Activated CD4-positive, alpha-beta T cell treated with anti-CD3 and anti-CD28 coated beads for 36 hours (primary cell): ENCODE results near the gene VCP. TPM values are rescaled to one million over a fixed set of nuclear protein-coding genes. Genes with fewer than 3 reads are reported as not detected.
A peak's percentile ranks its signal among the peaks of the same experiment; 100 is the strongest.

Source experiments
- ATAC-seq: fragments of 200-7000 bp; cut with Tn5 transposase; one replicate; pipeline ENCODE4 v1.10.0; 2021; ENCODE audit warnings: mild to moderate bottlenecking, moderate library complexity
- CTCF ChIA-PET: fragments of 350-600 bp; sonication (Branson Sonifier 250); formaldehyde crosslinking; loops from one replicate; lab custom pipeline; 2021; ENCODE audit warnings: antibody characterized with exemption; lab: Charles Lee
- POLR2A ChIA-PET: fragments of 350-600 bp; sonication (Branson Sonifier 250); formaldehyde crosslinking; loops from one replicate; lab custom pipeline; 2021; ENCODE audit warnings: antibody characterized with exemption, inconsistent platforms; lab: Charles Lee
- DNase-seq: peaks from one replicate; pipeline ENCODE4 v3.0.0-alpha.2; 2020
- H3K27ac Mint-ChIP-seq: one replicate; pipeline ENCODE4 v1.8.0; 2021; ENCODE audit warnings: mixed read lengths
- H3K27me3 Mint-ChIP-seq: one replicate; pipeline ENCODE4 v1.8.0; 2021; ENCODE audit warnings: mixed read lengths
- H3K36me3 Mint-ChIP-seq: one replicate; pipeline ENCODE4 v1.8.0; 2021; ENCODE audit warnings: low read depth, mixed read lengths
- H3K4me1 Mint-ChIP-seq: one replicate; pipeline ENCODE4 v1.8.0; 2021; ENCODE audit warnings: mixed read lengths
- H3K4me3 Mint-ChIP-seq: one replicate; pipeline ENCODE4 v1.8.0; 2021; ENCODE audit warnings: mild to moderate bottlenecking, moderate library complexity, mixed read lengths
- H3K9me3 Mint-ChIP-seq: one replicate; pipeline ENCODE4 v1.8.0; 2021; ENCODE audit warnings: low read depth, mixed read lengths
- intact Hi-C, 2 experiments: fragments of 100-400 bp; cut with DNase I in 1 of 2; cut with micrococcal nuclease in 1 of 2; formaldehyde crosslinking; loops; one replicate each; pipeline versions ENCODE4 v1.14.2 to v1.15.1; 2022 to 2024; cut with DNase I, micrococcal nuclease
- total RNA-seq, 2 experiments: library from RNA; stranded (reverse); gene quantifications; one replicate each; pipeline ENCODE4 v1.2.3, GENCODE V29; 2021

The VCP gene
- total RNA-seq, 2 experiments from 2014 or later, result 261 to 268 TPM

DNA sequence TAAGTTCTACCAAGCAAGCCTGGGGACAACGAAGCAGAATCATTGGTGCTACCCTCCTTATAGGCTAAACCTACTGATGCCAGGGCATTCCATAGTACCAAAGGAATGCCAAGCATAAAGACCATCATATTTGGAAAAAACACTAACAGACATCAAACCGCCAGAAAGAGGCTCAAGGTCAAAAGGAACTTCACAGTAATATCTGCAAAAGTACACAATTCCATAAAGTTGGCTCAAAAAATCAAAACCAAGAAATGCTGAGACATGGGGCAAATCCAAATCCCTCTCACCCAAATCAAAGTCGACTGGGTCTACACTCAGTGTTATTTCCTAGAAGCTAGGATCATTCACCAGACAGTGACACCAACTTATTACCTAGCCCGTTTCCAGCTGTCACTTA lies 3.4 kb downstream of the VCP start:
- POLR2A ChIA-PET, result interaction anchor here (0.6 to 0.7 kb wide), 2 partner anchors 36 to 43 kb away, joined by 4 to 6 read pairs; no protein-coding TSS in a partner anchor
- H3K4me1 Mint-ChIP-seq, result peaks cover 56% of the 10 kb centered on the region
- peak overlapping the region; percentile 42 for H3K27ac Mint-ChIP-seq

DNA sequence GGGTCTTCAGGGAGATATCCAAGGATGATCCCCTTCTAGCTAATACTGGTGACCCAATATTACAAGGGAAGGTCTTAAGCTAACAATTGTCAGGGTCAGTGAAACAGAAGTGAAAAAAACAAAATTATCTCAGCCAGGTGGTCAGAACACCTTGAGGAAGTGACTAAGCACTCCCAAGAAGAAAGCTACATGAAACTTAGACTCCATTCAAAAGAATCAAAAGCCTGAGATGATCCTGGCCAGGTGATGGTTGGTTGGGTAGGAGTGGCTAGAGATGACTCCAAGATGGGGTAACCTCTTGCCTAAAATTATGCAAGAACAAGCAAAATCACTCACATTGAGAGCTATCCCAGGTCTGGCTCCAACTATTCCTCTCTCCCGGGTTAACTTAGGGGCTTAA lies 5.4 kb downstream of the VCP start:
- no peaks in the 10 kb centered on the region for H3K27me3 Mint-ChIP-seq
- no peak overlapping the region for H3K4me3 Mint-ChIP-seq
- ChIA-PET POLR2A (interaction anchor here (0.6 kb wide), 1 partner anchor 17 kb away, joined by 6 read pairs; no protein-coding TSS in a partner anchor), CTCF (interaction anchor here (1.1 to 1.6 kb wide), 4 partner anchors 12 to 167 kb away, joined by 3 to 7 read pairs (median 4); partner anchors contain the start of gene FANCG)
- intact Hi-C loops, result no loop called here
- H3K27ac Mint-ChIP-seq, result peak overlapping the region; percentile 66
- peaks cover 41% of the 10 kb centered on the region for H3K4me1 Mint-ChIP-seq
- DNase-seq (no peak), ATAC-seq (no peak)
- no peaks in the 10 kb centered on the region for H3K9me3 Mint-ChIP-seq
- peaks cover 72% of the 10 kb centered on the region for H3K36me3 Mint-ChIP-seq

More for the DNA sequence above, 3.4 kb downstream of the VCP start:
- ATAC-seq (no peak), DNase-seq (no peak)
- Mint-ChIP-seq H3K9me3 (no peaks in the 10 kb centered on the region), H3K36me3 (peaks cover 69% of the 10 kb centered on the region), H3K27me3 (no peaks in the 10 kb centered on the region), H3K4me3 (peak overlapping the region; percentile 57)
- CTCF ChIA-PET, result interaction anchor here (0.6 to 2.5 kb wide), 6 partner anchors 8 to 201 kb away, joined by 3 to 6 read pairs (median 4); partner anchors contain the start of gene FANCG
- intact Hi-C loops, result no loop called here

DNA sequence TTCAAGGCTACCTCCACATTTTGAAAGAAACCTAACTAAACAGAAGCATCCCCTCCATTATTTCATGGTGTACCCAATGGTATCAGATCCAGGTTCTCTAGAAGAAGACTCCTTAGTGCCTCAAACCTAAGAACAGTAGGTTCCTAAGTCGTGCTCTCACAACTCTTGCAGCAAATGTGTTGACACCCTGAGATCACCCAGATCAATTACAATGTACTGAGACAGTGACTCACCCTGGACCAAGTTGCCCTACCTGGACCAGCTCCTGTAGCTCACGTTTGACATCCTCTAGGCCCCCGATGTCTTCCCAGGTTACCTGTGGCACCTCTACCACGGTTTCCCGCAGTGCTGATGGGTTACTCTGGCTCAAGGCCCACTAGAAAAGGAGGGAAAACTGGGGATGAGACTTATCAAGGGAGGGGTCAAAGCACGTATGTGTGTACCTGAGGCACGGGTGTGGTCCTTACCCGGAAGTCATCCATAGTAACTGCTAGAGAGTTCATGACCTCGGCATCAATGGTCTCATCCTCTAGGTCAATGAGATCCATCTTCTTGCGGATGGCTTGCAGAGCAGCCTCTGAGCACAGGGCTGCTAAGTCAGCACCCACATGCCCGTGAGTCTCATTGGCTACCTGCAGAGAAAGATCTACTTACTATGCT lies 11.7 kb downstream of the VCP start:
- Mint-ChIP-seq H3K27ac (no peak overlapping the region), H3K4me3 (no peak overlapping the region), H3K4me1 (no peaks in the 10 kb centered on the region), H3K36me3 (peaks cover 81% of the 10 kb centered on the region), H3K9me3 (no peaks in the 10 kb centered on the region), H3K27me3 (no peaks in the 10 kb centered on the region)
- intact Hi-C loops, result no loop called here
- ATAC-seq, result no peak
- POLR2A ChIA-PET, result interaction anchor here (0.7 kb wide), 1 partner anchor 302 kb away, joined by 6 read pairs; no protein-coding TSS in a partner anchor
- no peak for DNase-seq
- CTCF ChIA-PET, result interaction anchor here (0.5 to 1.5 kb wide), 4 partner anchors 8 to 1395 kb away, joined by 3 to 6 read pairs (median 3); no protein-coding TSS in a partner anchor

DNA sequence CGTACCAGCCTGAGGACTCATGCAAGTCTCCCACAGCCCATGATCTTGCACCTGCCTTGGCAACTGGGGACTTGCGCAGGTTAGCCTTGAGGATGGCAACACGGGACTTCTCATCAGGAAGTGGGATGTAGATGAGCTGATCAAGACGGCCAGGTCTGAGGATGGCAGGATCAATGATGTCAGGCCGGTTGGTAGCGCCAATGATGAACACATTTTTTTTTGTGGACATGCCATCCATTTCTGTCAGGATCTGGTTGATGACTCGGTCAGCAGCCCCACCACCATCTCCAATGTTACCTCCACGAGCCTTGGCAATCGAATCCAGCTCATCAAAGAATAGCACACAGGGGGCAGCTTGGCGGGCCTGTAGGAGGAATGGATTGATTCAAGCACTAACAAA lies 13.0 kb downstream of the VCP start:
- intact Hi-C loops, result no loop called here

DNA sequence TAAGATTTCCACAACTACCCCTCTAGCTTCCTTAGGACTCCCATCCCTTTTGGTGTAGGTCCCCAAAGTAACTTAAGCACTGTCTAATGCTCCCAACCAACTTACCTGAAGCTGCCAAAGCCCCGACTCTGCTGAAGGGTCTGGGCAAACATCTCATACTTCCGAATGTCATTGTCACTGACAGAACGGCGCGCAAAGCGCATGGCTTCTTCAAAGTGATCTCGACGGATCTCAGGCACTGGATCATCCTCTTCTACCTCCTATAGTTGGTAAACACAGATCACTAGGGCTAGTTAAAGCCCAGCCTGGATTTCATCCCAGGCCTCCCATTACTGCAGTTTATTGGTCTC lies 15.2 kb downstream of the VCP start:
- Mint-ChIP-seq H3K9me3 (no peaks in the 10 kb centered on the region), H3K27me3 (no peaks in the 10 kb centered on the region), H3K27ac (no peak overlapping the region), H3K4me3 (no peak overlapping the region), H3K4me1 (no peaks in the 10 kb centered on the region), H3K36me3 (peaks cover 80% of the 10 kb centered on the region)
- ChIA-PET CTCF (interaction anchor here (0.8 kb wide), 1 partner anchor 158 kb away, joined by 3 read pairs; no protein-coding TSS in a partner anchor), POLR2A (interaction anchor here (1.2 to 1.5 kb wide), 2 partner anchors 14 to 15 kb away, joined by 3 to 11 read pairs; partner anchors contain the start of gene VCP)
- DNase-seq, result no peak
- ATAC-seq, result no peak
- intact Hi-C loops, result no loop called here

More for the DNA sequence above, 13.0 kb downstream of the VCP start:
- DNase-seq (no peak), ATAC-seq (no peak)
- no peaks in the 10 kb centered on the region for H3K4me1 Mint-ChIP-seq
- ChIA-PET CTCF (interaction anchor here (0.6 to 1.5 kb wide), 3 partner anchors 8 to 159 kb away, joined by 4 to 6 read pairs (median 4); no protein-coding TSS in a partner anchor), POLR2A (interaction anchor here (0.6 to 0.7 kb wide), 2 partner anchors 13 to 135 kb away, joined by 6 to 8 read pairs; no protein-coding TSS in a partner anchor)
- peaks cover 83% of the 10 kb centered on the region for H3K36me3 Mint-ChIP-seq
- H3K9me3 Mint-ChIP-seq, result no peaks in the 10 kb centered on the region
- no peak overlapping the region for H3K27ac Mint-ChIP-seq
- H3K4me3 Mint-ChIP-seq, result no peak overlapping the region
- no peaks in the 10 kb centered on the region for H3K27me3 Mint-ChIP-seq

DNA sequence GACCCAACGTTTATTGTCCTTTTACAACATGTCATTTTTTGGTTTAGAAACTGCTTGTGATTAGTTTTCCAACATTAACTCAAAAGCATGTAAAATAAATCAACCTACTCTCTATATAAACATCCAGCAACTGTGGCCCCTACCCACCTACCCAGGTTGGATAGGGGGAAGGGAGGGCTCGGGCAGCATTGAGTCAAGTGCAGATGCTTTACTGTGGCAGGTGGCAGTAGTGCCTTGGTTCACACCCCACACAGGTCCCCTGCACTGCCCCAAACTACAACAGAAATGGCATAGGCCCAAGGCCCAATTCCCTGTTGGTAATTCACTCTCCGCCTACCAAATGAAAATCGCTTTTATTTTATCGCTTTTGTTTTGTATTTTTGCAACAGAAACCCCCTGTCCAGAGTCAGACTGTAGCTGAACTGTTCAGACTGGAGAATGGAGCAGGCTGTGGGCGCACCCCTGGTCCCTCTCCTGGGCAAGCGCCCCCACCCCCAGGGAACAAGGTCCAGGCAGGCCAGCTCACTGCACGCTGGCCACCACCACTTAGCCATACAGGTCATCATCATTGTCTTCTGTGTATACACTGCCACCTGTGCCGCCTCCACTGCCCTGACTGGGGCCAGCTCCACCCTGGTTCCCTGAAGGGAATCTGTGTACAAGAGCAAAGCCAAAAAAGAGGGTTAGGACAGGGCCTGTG lies 15.7 kb downstream of the VCP start:
- ChIA-PET CTCF (interaction anchor here (0.8 kb wide), 1 partner anchor 157 kb away, joined by 3 read pairs; no protein-coding TSS in a partner anchor), POLR2A (interaction anchor here (1.2 to 1.5 kb wide), 2 partner anchors 14 to 15 kb away, joined by 3 to 11 read pairs; partner anchors contain the start of gene VCP)
- Mint-ChIP-seq H3K4me3 (no peak overlapping the region), H3K36me3 (peaks cover 75% of the 10 kb centered on the region), H3K9me3 (no peaks in the 10 kb centered on the region), H3K27me3 (no peaks in the 10 kb centered on the region), H3K4me1 (no peaks in the 10 kb centered on the region), H3K27ac (no peak overlapping the region)
- ATAC-seq (no peak), DNase-seq (no peak)
- intact Hi-C loops, result no loop called here

DNA sequence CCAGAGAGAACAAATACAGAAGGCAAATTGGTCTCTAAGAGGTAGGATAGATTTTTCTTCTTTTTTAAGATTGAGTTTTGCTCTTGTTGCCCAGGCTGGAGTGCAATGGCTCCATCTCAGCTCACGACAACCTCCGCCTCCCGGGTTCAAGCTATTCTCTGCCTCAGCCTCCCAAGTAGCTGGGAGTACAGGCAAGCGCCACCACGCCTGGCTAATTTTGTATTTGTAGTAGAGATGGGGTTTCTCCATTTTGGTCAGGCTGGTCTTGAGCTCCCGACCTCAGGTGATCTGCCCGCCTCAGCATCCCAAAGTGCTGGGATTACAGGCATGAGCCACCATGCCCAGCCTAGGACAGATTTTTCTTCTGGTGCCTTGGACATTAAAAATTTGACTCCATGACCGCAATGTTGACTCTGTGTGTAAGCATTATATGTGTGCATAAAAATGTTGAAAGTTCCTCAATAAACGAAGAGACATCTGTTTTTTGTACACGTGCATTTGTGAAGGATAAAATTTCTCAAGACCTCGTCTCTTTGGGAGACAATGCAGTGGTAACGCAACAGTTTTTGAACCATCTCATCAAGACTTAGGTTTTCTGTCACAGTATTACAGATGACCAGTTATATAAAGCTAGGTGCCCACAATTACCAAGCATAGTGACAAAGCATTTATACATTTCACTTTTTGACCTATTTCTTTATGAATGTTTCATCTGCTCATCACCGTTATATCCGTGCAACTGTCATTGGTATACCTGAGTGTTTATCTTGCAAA lies 17.4 kb downstream of the VCP start:
- intact Hi-C loops, result loop anchor here in 1 of 2 experiments (2.0 kb wide), 1 partner anchor 36 kb away; no protein-coding TSS in a partner anchor
- H3K36me3 Mint-ChIP-seq, result peaks cover 65% of the 10 kb centered on the region
- no peaks in the 10 kb centered on the region for H3K9me3 Mint-ChIP-seq
- CTCF ChIA-PET, result interaction anchor here (1.4 kb wide), 1 partner anchor 155 kb away, joined by 7 read pairs; no protein-coding TSS in a partner anchor
- H3K27me3 Mint-ChIP-seq, result no peaks in the 10 kb centered on the region
- H3K4me3 Mint-ChIP-seq, result no peak overlapping the region
- no peak for DNase-seq
- POLR2A ChIA-PET, result interaction anchor here (0.6 kb wide), 1 partner anchor 93 kb away, joined by 4 read pairs; no protein-coding TSS in a partner anchor
- ATAC-seq, result no peak
- no peaks in the 10 kb centered on the region for H3K4me1 Mint-ChIP-seq
- H3K27ac Mint-ChIP-seq, result peak overlapping the region; percentile 0

DNA sequence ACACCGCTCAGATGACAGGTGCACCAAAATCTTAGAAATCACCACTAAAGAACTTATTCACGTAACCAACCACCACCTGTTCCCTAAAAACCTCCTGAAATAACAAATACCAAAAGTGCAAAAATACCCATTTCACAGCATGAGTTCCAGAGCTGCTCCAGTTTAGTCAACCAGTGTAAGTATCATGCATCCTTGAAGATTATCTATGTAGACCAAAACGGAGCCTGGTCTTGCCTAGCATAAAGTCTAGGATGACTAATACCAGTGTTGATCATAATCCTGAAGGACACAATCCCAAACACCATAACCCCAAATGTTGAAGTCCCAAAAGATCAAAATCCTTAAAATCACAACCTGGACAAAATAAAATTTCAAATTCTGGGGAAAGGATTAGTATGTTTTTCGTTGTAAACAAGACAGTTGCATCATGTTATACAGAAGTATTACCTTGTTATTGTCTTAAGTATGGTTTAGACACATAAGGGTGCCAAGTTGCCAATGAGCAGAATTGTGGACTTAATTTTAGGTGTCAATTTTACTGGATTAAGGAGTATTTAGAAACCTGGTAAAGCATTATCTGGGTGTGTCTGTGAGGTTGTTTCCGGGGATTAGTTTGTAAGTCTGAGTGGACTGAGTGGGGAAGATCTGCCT lies 18.1 kb downstream of the VCP start:
- DNase-seq (no peak), ATAC-seq (no peak)
- Mint-ChIP-seq H3K36me3 (peaks cover 61% of the 10 kb centered on the region), H3K9me3 (no peaks in the 10 kb centered on the region), H3K4me3 (no peak overlapping the region), H3K27me3 (no peaks in the 10 kb centered on the region), H3K27ac (peak overlapping the region; percentile 0), H3K4me1 (no peaks in the 10 kb centered on the region)
- CTCF ChIA-PET, result interaction anchor here (1.3 to 4.0 kb wide), 3 partner anchors 9 to 154 kb away, joined by 3 to 23 read pairs (median 7); partner anchors contain the start of gene FANCG
- intact Hi-C loops, result loop anchor here in 1 of 2 experiments (2.0 kb wide), 1 partner anchor 36 kb away; no protein-coding TSS in a partner anchor
- POLR2A ChIA-PET, result no interaction called here

DNA sequence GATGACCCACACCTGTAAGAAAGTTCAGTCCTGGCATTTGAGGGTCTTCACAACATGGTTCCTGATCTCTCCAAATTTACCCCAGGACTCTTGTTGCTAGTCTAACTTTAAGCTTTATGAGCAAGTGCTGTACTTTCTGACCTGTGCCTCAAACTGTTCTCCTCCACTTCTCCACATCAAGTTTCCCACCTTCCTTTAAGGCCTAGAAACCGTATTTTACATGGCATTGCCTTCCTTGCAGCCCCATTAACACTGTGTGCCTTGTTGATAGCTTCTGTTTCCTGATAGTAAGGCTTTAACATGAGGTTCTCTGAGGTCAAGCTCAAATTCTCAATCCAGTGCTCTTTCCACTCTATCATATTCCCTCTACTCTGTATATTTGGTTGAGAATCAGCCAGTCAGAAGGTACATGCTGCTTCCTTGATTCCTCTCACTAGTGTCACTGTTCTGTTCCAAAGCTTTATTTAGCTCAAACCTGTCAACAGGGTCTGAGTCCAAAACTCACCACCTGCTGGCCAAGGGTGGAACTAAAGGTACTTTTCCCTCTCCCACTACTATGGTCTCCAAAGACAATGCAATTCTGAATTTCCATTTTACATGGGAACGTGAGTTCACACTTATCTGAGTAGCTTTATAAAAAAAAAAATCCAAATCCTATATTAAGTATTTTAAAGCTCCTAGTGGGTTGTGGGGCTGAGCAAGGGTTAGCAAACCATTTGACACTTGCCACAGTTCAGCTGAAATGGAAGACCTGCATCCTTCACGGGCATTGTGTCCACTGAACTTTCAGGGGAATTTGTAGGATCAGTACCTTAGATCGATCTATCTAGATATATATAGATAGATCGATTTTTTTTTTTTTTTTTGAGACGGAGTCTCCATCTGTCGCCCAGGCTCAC lies 21.1 kb downstream of the VCP start:
- ChIA-PET POLR2A (interaction anchor here (0.6 to 1.3 kb wide), 8 partner anchors 21 to 498 kb away, joined by 3 to 4 read pairs (median 4); partner anchors contain the start of gene VCP), CTCF (interaction anchor here (0.6 to 4.0 kb wide), 53 partner anchors 8 to 736 kb away, joined by 3 to 67 read pairs (median 5); partner anchors contain the start of genes DNAJB5, PIGO and VCP)
- Mint-ChIP-seq H3K4me1 (no peaks in the 10 kb centered on the region), H3K27me3 (no peaks in the 10 kb centered on the region), H3K9me3 (no peaks in the 10 kb centered on the region), H3K27ac (peak overlapping the region; percentile 15), H3K36me3 (peaks cover 45% of the 10 kb centered on the region), H3K4me3 (no peak overlapping the region)
- DNase-seq, result peak; percentile 76
- intact Hi-C loops, result loop anchor here (1.0 kb wide), 2 partner anchors 152 to 290 kb away; no protein-coding TSS in a partner anchor
- peak; percentile 87 for ATAC-seq
